Activated naive CD4-positive, alpha-beta T cell treated with anti-CD3 and anti-CD28 coated beads, Interleukin-2, amount 50 U/mL, for 72 hours (primary cell): Measurements from ENCODE around the gene PSMB7. TPM values are rescaled to one million over a fixed set of nuclear protein-coding genes. Genes with fewer than 3 reads are reported as not detected.

Source experiments
- ATAC-seq, 2 donors: fragments of 150-1000 bp; cut with Tn5 transposase; 2 replicates each; pipeline ENCODE4 v1.10.0; 2021; ENCODE audit warnings: mild to moderate bottlenecking in 2 of 2, moderate library complexity in 2 of 2
- DNase-seq, 2 donors: peaks; one replicate each; pipeline ENCODE4 v3.0.0; 2021 to 2022; ENCODE audit warnings: low spot score in 2 of 2
- H3K27ac Mint-ChIP-seq, 2 donors: one replicate each; pipeline ENCODE4 v1.8.0; 2022; ENCODE audit warnings: mild to moderate bottlenecking in 2 of 2, mixed read lengths in 2 of 2
- H3K36me3 Mint-ChIP-seq, 2 donors: one replicate each; pipeline ENCODE4 v1.8.0; 2022; ENCODE audit warnings: mixed read lengths in 2 of 2
- H3K9me3 Mint-ChIP-seq, 2 donors: one replicate each; pipeline ENCODE4 v1.8.0; 2022; ENCODE audit warnings: mixed read lengths in 2 of 2
- total RNA-seq, 2 donors: library from RNA; stranded (reverse); gene quantifications; one replicate each; pipeline ENCODE4 v1.2.3, GENCODE V29; 2022

PSMB7 gene
- total RNA-seq, result 100 to 1,000 TPM; 158 to 167 TPM

DNA sequence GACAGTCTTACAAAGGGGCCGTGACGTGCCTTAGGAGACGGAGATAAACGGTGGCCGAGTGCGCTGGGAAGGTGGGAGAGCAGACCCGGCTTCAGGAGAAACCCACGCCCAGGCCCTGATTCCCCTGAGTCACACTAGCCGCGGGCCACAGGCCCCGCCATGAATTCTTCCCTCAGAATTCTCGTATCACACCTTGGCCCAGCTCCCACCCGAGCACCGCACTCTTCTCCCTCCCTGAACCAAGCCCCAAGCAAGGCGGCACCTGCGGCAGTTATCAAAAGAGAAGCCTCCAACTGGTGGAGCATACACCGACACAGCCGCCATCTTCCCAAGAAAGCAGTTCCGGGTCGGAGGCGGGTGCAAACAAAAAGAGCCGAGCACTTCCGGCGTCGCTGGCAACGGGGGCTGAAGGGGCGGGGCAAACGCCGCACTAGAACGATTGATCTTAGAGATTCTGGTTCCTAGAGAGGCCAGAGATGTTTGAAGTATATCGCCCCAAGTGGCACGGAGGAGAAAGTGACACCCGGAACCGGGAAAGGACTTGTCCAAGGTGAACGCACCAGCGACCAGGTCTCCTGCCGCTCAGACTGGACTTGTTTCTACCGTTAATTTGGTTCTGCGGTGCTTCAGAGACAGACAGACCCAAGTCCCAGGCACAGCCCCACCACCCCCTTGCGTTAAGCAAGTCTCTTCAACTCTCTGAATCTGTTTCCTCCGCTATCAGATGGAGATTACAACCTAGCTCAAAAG, at the start of gene PSMB7:
Gene PSMB7 (minus strand): TSS at position 341 of the 750 bp plus-strand sequence. CDS start 17 bp downstream, at position 324.
- Mint-ChIP-seq H3K9me3 (peaks cover 0 to 5% of the 10 kb centered on the region in 2 donors), H3K27ac (peak within 1 kb of the TSS; percentile 98 to 99), H3K36me3 (peaks cover 28 to 34% of the 10 kb centered on the region in 2 donors)
- DNase-seq, result peak; percentile 93 to 97
- ATAC-seq, result peak; percentile 93 to 95

DNA sequence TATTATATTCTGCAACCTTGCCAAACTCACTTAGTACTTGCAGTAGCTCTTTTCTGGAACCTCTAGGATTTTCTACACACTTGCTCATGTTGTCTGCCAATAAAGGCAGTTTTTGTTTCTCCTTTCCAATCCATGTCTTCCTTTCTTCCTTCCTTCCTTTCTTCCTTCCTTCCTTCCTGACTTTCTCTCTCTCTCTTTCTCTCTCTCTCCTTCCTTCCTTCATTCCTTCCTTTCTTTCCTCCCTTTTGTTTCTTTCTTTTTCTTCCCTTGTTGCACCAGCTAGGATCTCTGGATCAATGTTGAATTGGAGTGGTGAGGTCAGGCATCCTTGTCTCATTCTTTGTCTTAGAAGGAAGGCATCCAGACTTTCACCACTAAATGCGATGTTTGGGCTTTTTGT, 47.5 kb upstream of the PSMB7 start:
- Mint-ChIP-seq H3K27ac (no peak overlapping the region), H3K9me3 (no peaks in the 10 kb centered on the region)
- DNase-seq, result no peak

DNA sequence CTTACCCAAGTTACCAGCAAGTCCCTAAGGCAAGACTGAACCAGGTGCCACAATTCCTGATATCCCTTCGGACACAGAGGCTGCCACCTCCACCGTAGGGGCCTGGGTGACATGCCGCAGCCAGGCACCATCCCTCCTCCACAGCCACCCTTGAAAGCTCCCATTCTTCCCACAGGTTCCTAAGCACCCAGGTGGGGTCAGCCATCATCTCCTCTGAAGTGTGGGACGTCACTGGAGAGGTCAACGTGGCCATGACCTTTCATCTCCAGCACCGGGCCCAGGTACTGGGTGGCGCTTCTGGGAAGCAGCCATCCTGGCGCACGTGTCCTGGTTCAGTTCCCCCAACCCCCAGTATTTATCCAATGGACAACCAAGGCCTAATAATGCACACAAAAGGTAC, 43.2 kb upstream of the PSMB7 start:
- DNase-seq, result no peak
- Mint-ChIP-seq H3K9me3 (no peaks in the 10 kb centered on the region), H3K27ac (no peak overlapping the region), H3K36me3 (no peaks in the 10 kb centered on the region)
- ATAC-seq, result no peak

More for the DNA sequence above, 47.5 kb upstream of the PSMB7 start:
- ATAC-seq, result no peak
- no peaks in the 10 kb centered on the region for H3K36me3 Mint-ChIP-seq

DNA sequence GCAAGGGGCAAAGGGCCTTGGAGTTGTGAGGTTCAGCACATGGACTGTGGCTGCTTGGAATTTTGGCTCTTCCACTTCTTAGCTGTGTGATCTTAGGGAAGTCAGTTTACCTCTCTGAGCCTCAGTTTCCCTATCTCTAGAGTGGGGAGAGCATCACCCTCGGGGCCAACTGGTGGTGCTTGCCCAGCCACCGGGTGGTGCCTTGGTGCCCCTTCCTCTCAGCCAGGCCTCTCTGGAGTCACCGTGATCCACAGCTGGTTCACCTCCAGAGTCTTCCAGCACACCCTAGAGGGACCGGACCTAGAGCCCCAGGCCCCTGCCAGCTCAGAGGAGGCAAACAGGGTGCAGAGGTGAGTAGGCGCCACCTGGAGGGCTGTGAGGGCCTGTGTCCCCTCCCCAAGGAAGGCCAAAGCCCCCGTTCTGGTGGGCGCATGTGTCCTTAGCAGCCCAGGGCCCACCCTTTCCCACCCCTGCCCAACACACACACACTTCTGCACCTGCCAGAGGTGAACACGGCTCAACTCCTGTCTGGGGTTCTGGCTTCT, 42.7 kb upstream of the PSMB7 start:
- Mint-ChIP-seq H3K27ac (no peak overlapping the region), H3K9me3 (no peaks in the 10 kb centered on the region), H3K36me3 (no peaks in the 10 kb centered on the region)
- no peak for DNase-seq
- no peak for ATAC-seq

DNA sequence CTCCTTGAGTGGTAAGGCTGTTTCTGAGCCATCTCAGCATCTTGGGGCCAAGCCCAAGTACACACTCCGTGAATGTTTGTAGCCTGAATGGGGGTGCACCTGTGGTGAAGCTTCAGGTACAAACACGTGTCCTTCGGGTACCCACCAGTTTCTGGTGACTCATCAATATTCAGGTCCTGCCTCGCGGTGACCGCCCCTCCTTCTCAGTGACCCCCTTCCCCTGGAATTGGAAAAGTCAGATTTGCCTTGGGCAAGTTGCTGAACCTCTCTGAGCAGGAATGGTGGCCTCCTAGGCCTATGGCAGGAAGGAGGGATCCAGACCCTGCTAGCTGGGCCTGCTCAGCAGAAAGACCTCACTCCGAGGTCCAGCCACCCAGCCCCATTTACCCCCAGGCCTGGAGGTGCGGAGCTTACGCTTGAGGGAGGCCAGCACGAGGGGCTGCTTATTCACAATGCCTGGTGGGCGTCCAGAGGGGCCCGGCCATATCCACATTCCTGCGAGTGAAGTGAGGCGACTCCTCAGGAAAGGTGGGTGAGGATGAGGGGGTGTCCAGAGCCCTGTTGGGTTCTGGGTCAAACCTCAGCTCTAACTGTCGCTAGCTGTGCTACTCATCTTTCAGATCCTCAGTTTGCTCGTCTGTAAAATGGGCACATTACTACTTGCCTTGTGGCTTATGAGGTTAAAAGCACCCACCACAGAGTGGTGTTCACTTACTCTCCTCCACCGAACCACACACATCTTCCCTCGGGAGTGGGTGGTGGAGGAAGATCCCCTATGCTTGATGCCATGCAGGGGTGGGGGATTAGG, 42.0 kb upstream of the PSMB7 start:
- Mint-ChIP-seq H3K9me3 (no peaks in the 10 kb centered on the region), H3K36me3 (no peaks in the 10 kb centered on the region), H3K27ac (no peak overlapping the region)

DNA sequence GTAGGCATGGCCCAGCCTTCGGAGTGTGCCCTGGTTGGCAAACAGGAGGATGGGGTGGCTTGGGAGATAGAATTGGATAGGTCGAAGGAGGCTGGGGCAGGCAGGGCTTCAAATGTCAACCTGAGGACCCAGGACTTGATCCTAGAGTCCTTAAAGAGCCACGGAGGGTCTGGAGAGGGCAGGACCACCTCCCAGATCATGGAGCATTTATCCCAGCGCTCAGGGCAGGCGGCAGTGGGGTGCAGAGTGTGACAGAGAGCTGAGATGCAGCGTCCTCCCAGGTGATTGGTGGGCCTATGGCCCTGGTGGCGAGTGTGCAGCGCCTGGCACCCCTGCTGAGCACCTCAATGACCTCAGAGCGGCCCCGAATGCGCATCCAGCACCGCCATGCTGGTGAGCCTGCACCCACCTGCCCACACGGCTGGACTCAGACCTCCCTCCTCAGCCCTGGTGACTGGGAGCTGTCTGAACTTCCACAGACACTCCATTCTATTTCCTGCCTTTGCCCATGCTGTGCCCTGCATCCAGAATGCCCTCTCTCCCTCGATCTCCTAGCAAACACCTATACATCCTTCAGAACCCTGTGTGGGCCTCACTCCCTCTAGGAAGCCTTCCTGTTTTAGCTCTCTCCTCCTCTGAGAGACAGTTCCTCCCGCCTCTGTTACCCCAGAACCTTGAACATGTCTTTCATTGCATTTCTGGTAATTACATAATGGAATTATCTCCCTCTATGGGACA, 41.3 kb upstream of the PSMB7 start:
- no peaks in the 10 kb centered on the region for H3K9me3 Mint-ChIP-seq
- H3K36me3 Mint-ChIP-seq, result no peaks in the 10 kb centered on the region
- no peak for ATAC-seq
- no peak overlapping the region for H3K27ac Mint-ChIP-seq
- no peak for DNase-seq

More for the DNA sequence above, 42.0 kb upstream of the PSMB7 start:
- ATAC-seq (no peak), DNase-seq (no peak)

DNA sequence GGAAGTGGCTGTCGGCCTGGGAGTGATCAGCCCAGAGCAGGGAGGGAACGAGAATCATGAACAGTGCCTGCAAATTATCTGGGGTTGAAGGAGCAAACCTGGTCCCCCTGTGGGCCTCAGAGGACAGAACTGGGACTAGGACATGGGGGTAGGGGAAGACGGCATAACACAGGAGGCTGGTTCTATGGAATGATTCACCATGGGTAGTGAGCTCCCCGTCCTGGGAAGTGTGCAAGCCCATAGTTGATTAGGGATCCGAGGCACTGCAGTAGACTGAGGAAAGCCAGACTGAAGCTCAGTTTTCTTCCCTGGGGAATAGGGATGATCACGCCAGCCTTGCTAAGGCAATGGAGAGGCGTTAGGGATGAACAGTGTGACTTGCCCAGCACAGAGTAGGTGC, 40.6 kb upstream of the PSMB7 start:
- ATAC-seq, result no peak
- DNase-seq, result no peak
- no peaks in the 10 kb centered on the region for H3K9me3 Mint-ChIP-seq
- no peaks in the 10 kb centered on the region for H3K36me3 Mint-ChIP-seq
- peak overlapping the region in 1 of 2 donors; percentile 7 for H3K27ac Mint-ChIP-seq

DNA sequence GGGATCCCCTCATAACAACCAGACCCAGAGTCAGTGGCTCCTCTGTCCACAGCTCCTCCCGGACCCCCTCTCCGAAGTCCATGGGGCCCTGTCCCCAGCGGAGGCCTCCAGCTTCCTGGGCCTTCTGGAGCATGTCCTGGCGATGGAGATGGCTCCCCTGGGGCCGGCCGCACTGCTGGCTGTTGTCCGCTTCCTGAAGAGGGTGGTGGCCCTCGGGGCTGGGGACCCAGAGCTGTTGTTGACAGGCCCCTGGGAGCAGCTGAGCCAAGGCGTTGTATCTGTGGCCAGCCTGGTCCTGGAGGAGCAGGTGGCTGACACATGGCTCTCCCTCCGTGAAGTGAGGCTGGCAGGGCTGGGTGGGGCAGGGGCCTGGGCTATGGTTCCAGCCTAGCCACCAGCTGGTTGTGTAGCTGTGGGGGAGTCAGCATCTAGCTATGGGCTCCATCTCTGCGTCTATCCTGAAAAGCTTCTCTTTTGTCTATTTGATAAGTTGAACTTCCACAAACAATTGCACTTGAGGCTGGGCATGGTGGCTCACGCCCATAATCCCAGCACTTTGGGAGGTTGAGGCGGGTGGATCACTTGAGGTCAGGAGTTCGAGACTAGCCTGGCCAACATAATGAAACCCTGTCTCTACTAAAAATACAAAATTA, 39.7 kb upstream of the PSMB7 start:
- no peak for DNase-seq
- no peaks in the 10 kb centered on the region for H3K36me3 Mint-ChIP-seq
- H3K9me3 Mint-ChIP-seq, result no peaks in the 10 kb centered on the region
- ATAC-seq, result no peak
- H3K27ac Mint-ChIP-seq, result peak overlapping the region in 1 of 2 donors; percentile 50

DNA sequence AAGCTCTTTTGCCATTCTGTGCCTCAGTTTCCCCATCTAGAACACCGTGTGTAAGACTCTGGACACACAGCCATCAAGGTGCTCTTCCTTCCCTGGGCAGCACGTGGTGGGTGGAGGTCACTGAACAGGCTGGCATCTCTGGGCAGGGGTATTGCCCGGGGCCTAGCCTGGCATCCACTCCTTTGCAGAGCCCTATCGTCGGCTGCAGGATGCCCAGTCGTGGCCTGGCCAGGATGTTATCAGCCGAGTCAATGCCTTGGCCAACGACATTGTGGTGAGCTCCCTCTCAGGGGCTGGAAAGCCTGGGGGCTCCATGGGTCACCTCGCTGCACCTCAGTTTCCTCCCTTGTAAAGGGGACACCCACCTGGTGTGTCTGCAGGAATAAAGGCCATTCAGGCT, 39.1 kb upstream of the PSMB7 start:
- Mint-ChIP-seq H3K27ac (no peak overlapping the region), H3K9me3 (no peaks in the 10 kb centered on the region), H3K36me3 (no peaks in the 10 kb centered on the region)
- no peak for DNase-seq
- no peak for ATAC-seq

DNA sequence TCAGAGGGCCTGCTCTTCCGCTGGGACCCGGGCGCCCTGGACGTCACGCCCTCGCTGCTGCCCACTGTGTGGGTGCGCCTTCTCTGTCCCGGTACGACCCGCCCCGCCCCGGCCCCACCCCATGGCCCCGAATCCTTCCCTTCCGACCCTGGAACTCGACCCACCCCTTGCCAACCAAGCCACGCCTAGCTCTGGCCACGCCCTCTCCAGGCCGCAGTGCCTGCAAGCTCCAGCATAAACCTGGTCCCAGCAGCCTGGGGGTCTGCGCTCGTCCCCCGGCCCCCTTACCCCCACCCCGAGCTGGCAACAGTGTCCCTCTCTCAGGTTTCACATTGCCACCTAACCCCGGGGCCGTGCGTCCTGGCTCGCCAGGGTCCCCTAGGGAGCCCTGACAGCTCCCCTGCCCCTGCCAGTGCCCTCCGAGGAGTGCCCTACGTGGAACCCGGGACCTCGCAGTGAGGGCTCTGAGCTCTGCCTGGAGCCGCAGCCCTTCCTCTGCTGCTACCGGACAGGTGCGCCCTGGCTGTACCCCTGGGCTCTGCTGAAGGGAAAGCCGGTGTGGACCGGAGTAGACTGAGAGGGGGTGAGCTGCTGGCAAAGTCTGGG, 38.4 kb upstream of the PSMB7 start:
- DNase-seq, result no peak
- Mint-ChIP-seq H3K27ac (no peak overlapping the region), H3K36me3 (no peaks in the 10 kb centered on the region), H3K9me3 (no peaks in the 10 kb centered on the region)
- ATAC-seq, result peak in 1 of 2 donors; percentile 31

DNA sequence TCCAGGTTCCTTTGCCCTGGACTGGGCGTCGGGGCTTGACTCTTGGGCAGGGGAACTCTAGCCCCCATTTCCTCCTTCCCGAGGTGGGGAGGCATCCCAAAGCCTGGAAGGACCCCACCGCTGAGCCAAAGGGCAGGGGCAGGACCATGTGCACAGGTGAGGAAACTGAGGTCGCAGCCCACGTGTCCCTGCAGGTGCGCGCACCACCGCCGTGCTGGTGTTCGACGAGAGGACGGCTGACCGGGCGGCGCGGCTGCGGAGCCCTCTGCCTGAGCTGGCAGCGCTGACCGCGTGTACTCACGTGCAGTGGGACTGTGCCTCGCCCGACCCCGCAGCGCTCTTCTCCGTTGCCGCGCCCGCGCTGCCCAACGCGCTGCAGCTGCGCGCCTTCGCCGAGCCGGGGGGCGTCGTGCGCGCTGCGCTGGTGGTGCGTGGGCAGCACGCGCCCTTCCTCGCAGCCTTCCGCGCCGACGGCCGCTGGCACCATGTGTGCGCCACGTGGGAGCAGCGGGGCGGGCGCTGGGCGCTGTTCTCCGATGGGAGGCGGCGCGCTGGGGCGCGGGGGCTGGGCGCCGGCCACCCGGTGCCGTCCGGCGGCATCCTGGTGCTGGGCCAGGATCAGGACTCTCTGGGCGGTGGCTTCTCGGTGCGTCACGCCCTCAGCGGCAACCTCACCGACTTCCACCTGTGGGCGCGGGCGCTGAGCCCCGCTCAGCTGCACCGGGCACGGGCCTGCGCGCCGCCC, 37.8 kb upstream of the PSMB7 start:
- Mint-ChIP-seq H3K9me3 (no peaks in the 10 kb centered on the region), H3K27ac (no peak overlapping the region), H3K36me3 (no peaks in the 10 kb centered on the region)
- no peak for ATAC-seq
- DNase-seq, result no peak

DNA sequence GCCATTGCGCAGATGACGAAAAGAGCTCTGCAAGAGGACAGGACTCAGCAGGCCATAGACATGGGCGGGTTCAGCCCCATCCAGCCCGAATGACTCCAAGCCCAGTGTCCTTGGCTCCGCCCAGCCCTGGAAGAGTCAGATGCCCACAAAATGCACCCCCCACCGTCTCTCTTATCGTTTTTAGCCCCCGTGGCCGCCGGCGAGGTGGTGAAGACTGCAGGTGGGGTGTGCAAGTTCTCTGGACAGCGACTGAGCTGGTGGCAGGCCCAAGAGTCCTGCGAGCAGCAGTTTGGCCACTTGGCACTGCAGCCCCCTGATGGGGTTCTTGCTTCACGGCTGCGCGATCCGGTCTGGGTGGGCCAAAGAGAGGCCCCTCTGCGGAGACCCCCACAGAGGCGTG, 37.1 kb upstream of the PSMB7 start:
- Mint-ChIP-seq H3K9me3 (no peaks in the 10 kb centered on the region), H3K36me3 (no peaks in the 10 kb centered on the region), H3K27ac (no peak overlapping the region)
- DNase-seq (peak in 1 of 2 donors; percentile 44), ATAC-seq (no peak)

DNA sequence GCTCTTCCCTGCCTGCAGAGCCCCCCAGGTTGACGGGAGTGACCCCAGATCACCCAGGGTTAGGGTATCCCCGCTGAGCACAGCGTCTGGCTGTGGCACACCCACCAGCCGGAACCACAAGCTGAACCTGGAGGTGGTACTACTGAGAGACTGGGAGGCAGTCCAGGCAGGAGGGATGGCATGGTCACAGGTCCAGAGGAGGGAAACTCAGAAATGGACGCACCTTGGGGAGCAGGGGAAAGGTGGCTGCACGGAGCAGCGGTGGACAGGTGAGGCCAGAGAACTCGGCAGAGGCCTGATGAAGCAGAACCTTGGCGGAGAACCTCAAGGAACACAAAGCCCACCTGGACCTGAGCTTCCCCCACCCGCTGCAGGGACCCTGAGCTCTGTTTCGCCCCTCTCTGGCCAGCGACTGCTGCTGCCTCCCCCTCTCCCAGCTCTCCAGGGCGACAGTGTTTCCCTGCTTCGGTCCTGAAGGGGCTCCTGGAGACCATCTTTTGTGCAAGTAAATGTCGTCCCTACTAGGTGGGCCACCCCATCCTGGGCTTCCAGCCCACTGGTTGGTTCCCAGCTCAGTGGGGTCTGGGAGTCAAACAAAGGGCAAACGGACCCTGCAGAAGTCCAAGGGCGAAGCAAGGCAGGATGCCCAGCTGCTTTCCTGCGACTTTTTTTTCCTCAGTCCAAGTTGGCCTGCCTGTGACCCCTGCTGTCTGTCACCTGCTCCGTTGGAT, 35.9 kb upstream of the PSMB7 start:
- no peaks in the 10 kb centered on the region for H3K9me3 Mint-ChIP-seq
- no peak overlapping the region for H3K27ac Mint-ChIP-seq
- ATAC-seq, result no peak
- no peaks in the 10 kb centered on the region for H3K36me3 Mint-ChIP-seq
- peak in 1 of 2 donors; percentile 51 for DNase-seq

DNA sequence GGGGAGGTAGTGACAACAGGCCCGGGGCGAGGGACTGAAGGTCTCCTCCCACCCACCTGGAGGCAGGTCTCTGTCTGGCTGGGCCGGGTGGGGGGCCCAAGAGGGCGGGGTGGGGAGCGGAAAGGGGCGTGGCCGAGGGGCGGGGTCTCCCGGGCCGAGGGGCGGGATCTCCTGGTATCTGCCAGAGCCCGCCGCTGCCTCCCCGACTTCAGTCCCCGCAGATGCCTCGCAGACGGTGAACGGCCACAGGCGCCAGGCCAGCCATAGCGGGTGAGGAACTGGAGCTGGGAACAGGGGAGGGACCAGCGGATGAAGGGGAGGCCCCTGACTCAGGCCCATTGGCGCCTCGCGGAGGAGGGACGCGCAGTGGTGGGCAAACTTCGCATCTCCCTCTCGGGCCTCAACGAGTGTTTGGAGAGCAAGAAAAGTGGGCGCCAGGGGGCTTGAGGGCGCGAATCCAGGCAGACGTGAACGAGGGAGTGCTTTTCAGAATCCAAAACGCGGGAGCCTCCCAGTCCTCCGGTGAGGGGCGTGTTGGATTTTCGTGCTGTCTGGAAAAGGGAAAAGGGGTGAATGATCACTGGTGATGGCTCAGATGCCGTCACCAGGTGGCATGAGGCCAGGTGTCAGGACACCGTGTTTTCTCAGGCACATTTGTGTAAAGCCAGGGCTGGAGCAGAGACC, 35.1 kb upstream of the PSMB7 start, which contains the start of gene ADGRD2:
Gene ADGRD2 (plus strand): TSS at position 211 of the 684 bp plus-strand sequence. CDS start 1,216 bp downstream, outside the sequence.
- ATAC-seq (peak in 1 of 2 donors; percentile 28), DNase-seq (peak in 1 of 2 donors; percentile 49)
- H3K9me3 Mint-ChIP-seq, result no peaks in the 10 kb centered on the region
- H3K36me3 Mint-ChIP-seq, result no peaks in the 10 kb centered on the region
- H3K27ac Mint-ChIP-seq, result no peak within 1 kb of the TSS
